PC-3 (cell line): ENCODE measurements around the gene GATC. TPM values are rescaled to one million over a fixed set of nuclear protein-coding genes. Genes with fewer than 3 reads are reported as not detected.

Experiments used
- ATAC-seq: fragments of 200-7000 bp; cut with Tn5 transposase; 2 replicates; pipeline ENCODE4 v1.9.1; 2020; ENCODE audit warnings: mild to moderate bottlenecking, moderate library complexity
- BruUV-seq: library from RNA; stranded (reverse); fragments of 400-500 nt; replicated peaks from 2 replicates; lab custom pipeline; 2021; lab: Mats Ljungman, UMichigan
- CTCF ChIA-PET: fragments of 300-600 bp; sonication (Branson Sonifier 250); formaldehyde crosslinking; loops from one replicate; lab custom pipeline; 2022; ENCODE audit warnings: antibody characterized with exemption; lab: Charles Lee
- POLR2A ChIA-PET: fragments of 300-600 bp; sonication (Branson Sonifier 250); formaldehyde crosslinking; loops from one replicate; lab custom pipeline; 2022; ENCODE audit warnings: antibody characterized with exemption; ENCODE audit not compliant: unreplicated experiment; lab: Charles Lee
- DNase-seq: peaks from one replicate; pipeline ENCODE4 v3.0.0-alpha.2; 2015
- H2AFZ ChIP-seq: fragments of 300-600 bp; sonication (generic); 2 replicates; pipeline ENCODE4 v1.6.0; 2016; ENCODE audit warnings: antibody characterized with exemption, low read length
- H3F3A ChIP-seq: fragments of 300-600 bp; sonication (generic); one replicate; pipeline ENCODE4 v1.6.0; 2017; ENCODE audit warnings: antibody characterized with exemption, low read length, control low read depth, mild to moderate bottlenecking; ENCODE audit not compliant: unreplicated experiment
- H3K27ac ChIP-seq: fragments of 300-600 bp; sonication (generic); 2 replicates; pipeline ENCODE4 v1.5.1; 2016; ENCODE audit warnings: mild to moderate bottlenecking, low read length
- H3K27me3 ChIP-seq: fragments of 300-600 bp; sonication (generic); 2 replicates; pipeline ENCODE4 v1.6.1; 2016; ENCODE audit warnings: low read length, mixed read lengths
- H3K36me3 ChIP-seq: fragments of 300-600 bp; sonication (generic); 2 replicates; pipeline ENCODE4 v1.6.1; 2016; ENCODE audit warnings: low read depth, mixed run types, low read length, mixed read lengths
- H3K4me1 ChIP-seq: fragments of 300-600 bp; sonication (generic); 2 replicates; pipeline ENCODE4 v1.5.1; 2016; ENCODE audit warnings: low read length; ENCODE audit not compliant: insufficient read depth
- H3K4me2 ChIP-seq: fragments of 300-600 bp; sonication (generic); 2 replicates; pipeline ENCODE4 v1.6.0; 2016; ENCODE audit warnings: low read length
- H3K4me3 ChIP-seq: fragments of 300-600 bp; sonication (generic); 2 replicates; pipeline ENCODE4 v1.5.1; 2016; ENCODE audit warnings: mild to moderate bottlenecking, low read length, mixed read lengths
- H3K79me2 ChIP-seq: fragments of 300-600 bp; sonication (generic); 2 replicates; pipeline ENCODE4 v1.6.1; 2017; ENCODE audit warnings: low read length, mixed read lengths
- H3K9ac ChIP-seq: fragments of 300-600 bp; sonication (generic); 2 replicates; pipeline ENCODE4 v1.6.0; 2016; ENCODE audit warnings: mild to moderate bottlenecking, low read length
- H3K9me2 ChIP-seq: fragments of 300-600 bp; sonication (generic); replicated peaks from 2 replicates; pipeline ENCODE4 v1.6.1; 2016; ENCODE audit warnings: mixed run types, low read length, mixed read lengths
- H3K9me3 ChIP-seq: fragments of 300-600 bp; sonication (generic); 2 replicates; pipeline ENCODE4 v1.6.1; 2016; ENCODE audit warnings: low read length, mixed read lengths
- H4K20me1 ChIP-seq: fragments of 300-600 bp; sonication (generic); 2 replicates; pipeline ENCODE4 v1.6.1; 2016; ENCODE audit warnings: low read length, mixed read lengths
- CTCF ChIP-seq: fragments of 300-600 bp; sonication (generic); conservative IDR thresholded peaks from 2 replicates; pipeline ENCODE4 v1.5.1; 2017; ENCODE audit warnings: antibody characterized with exemption, low read depth, mild to moderate bottlenecking, low read length
- EZH2 ChIP-seq: fragments of 300-600 bp; sonication (generic); IDR thresholded peaks from one replicate; pipeline ENCODE4 v1.6.1; 2017; ENCODE audit warnings: antibody characterized with exemption, mild to moderate bottlenecking, low read length; ENCODE audit not compliant: unreplicated experiment
- EZH2phosphoT487 ChIP-seq: fragments of 300-600 bp; sonication (generic); IDR thresholded peaks from 2 replicates; pipeline ENCODE4 v1.6.1; 2018; ENCODE audit warnings: mild to moderate bottlenecking, antibody characterized with exemption, low read length, borderline replicate concordance
- intact Hi-C: fragments of 100-400 bp; cut with micrococcal nuclease; formaldehyde crosslinking; loops from 2 replicates; pipeline ENCODE4 v1.9.0; 2023
- total RNA-seq: library from RNA; depleted of rRNA; stranded (reverse); fragments of >200 nt; gene quantifications from 2 replicates; pipeline ENCODE4 v1.2.3, GENCODE V29; 2014

The GATC gene
- total RNA-seq, 1 experiment from 2014 or later: 33.8 TPM

GRCh38 chr12:120470150-120470784 lies 24.0 kb downstream of the GATC start:
- peak overlapping the region; percentile 86 for H2AFZ ChIP-seq
- POLR2A ChIA-PET: no interaction called here
- H3K27me3 ChIP-seq: no peaks in the 10 kb centered on the region
- ATAC-seq (peak; percentile 11), DNase-seq (peak; percentile 14)
- intact Hi-C loops: no loop called here
- H3K4me3 ChIP-seq: peak overlapping the region; percentile 95
- H3K9me2 ChIP-seq: no peaks in the 10 kb centered on the region
- H3K9me3 ChIP-seq: no peaks in the 10 kb centered on the region
- CTCF ChIA-PET: interaction anchor here (0.6 kb wide), 1 partner anchor 18 kb away, joined by 4 read pairs; no protein-coding TSS in a partner anchor
- peaks cover 12% of the 10 kb centered on the region for H3K36me3 ChIP-seq
- peak overlapping the region; percentile 87 for H3K9ac ChIP-seq
- peaks cover 5% of the 10 kb centered on the region for H3F3A ChIP-seq
- peaks cover 78% of the 10 kb centered on the region for H3K79me2 ChIP-seq
- peaks cover 32% of the 10 kb centered on the region for H4K20me1 ChIP-seq
- BruUV-seq: TSS peak; percentile 50
- H3K4me1 ChIP-seq: peaks cover 40% of the 10 kb centered on the region
- peak overlapping the region; percentile 95 for H3K4me2 ChIP-seq
- peak overlapping the region; percentile 7; the same call in 1 of the 2 replicates for H3K27ac ChIP-seq
- TF ChIP-seq EZH2 (no peak), EZH2phosphoT487 (no peak), CTCF (no peak)

GRCh38 chr12:120472521-120472920 lies 26.3 kb downstream of the GATC start:
- ChIA-PET CTCF (no interaction called here), POLR2A (interaction anchor here (0.5 kb wide), 1 partner anchor 66 kb away, joined by 4 read pairs; no protein-coding TSS in a partner anchor)
- TF ChIP-seq EZH2phosphoT487 (no peak), EZH2 (no peak), CTCF (no peak)
- DNase-seq (no peak), ATAC-seq (no peak)
- Histone ChIP-seq H3K36me3 (no peaks in the 10 kb centered on the region), H3K4me1 (peaks cover 51% of the 10 kb centered on the region), H3K9me3 (no peaks in the 10 kb centered on the region), H2AFZ (no peak overlapping the region), H3K79me2 (peaks cover 63% of the 10 kb centered on the region), H3K4me3 (no peak overlapping the region), H3K9ac (no peak overlapping the region), H3K27ac (no peak overlapping the region), H3K9me2 (no peaks in the 10 kb centered on the region), H3K4me2 (peak overlapping the region; percentile 7; the same call in 1 of the 2 replicates), H3F3A (peaks cover 5% of the 10 kb centered on the region), H4K20me1 (peaks cover 10% of the 10 kb centered on the region), H3K27me3 (no peaks in the 10 kb centered on the region)
- intact Hi-C loops: no loop called here
- BruUV-seq: no TSS peak
